HTR-8/SVneo (cell line): ENCODE results near the gene CST3.
"Not testable (repeated sequence)": the region's sequence is repeated elsewhere in the genome, so short reads cannot be mapped to it uniquely, and the experiment has no call there.

ENCODE experiments used
- DNase-seq: peaks from one replicate; pipeline ENCODE4 v3.0.0; 2011; ENCODE audit warnings: low spot score, mixed read lengths; ENCODE audit not compliant: insufficient read length
- FAIRE-seq: peaks from 2 replicates; lab custom pipeline; 2011; peaks lifted over from hg19 to GRCh38; lab: Jason Lieb, UNC

CST3 gene

GRCh38 chr20:23637282-23638221, at the start of gene CST3:
Gene CST3, minus strand, starts transcription at chr20:23637955. Its CDS starts 93 bp downstream, at chr20:23637862.
- peak; percentile 87 for DNase-seq
- peak; percentile 4 for FAIRE-seq

GRCh38 chr20:23686046-23686750, 48.4 kb upstream of the CST3 start:
- FAIRE-seq, result no peak
- no peak for DNase-seq

GRCh38 chr20:23685529-23685896, 47.8 kb upstream of the CST3 start:
- FAIRE-seq, DNase-seq: not testable (repeated sequence)

GRCh38 chr20:23684261-23684660, 46.5 kb upstream of the CST3 start:
- DNase-seq (no peak), FAIRE-seq (no peak)

- no peak for FAIRE-seq
- DNase-seq, result no peak
These were observed 46.1 kb upstream of the CST3 start for GRCh38 chr20:23683807-23684206.

GRCh38 chr20:23683281-23683680, 45.5 kb upstream of the CST3 start:
- no peak for FAIRE-seq

GRCh38 chr20:23680146-23680545, 42.4 kb upstream of the CST3 start:
- FAIRE-seq (no peak), DNase-seq (no peak)

More at GRCh38 chr20:23683281-23683680, 45.5 kb upstream of the CST3 start:
- no peak for DNase-seq

GRCh38 chr20:23679133-23680092, 41.7 kb upstream of the CST3 start:
- no peak for DNase-seq
- FAIRE-seq, result no peak

GRCh38 chr20:23673209-23673608, 35.5 kb upstream of the CST3 start:
- FAIRE-seq, result no peak
- DNase-seq, result no peak

- DNase-seq (no peak), FAIRE-seq (no peak)
These were observed 34.4 kb upstream of the CST3 start for GRCh38 chr20:23672158-23672557.

- no peak for FAIRE-seq
- DNase-seq, result no peak
These were observed 33.7 kb upstream of the CST3 start for GRCh38 chr20:23671479-23671878.

GRCh38 chr20:23670361-23670760, 32.6 kb upstream of the CST3 start:
- DNase-seq, result no peak
- FAIRE-seq, result no peak

- DNase-seq, result no peak
- FAIRE-seq, result no peak
These were observed 32.1 kb upstream of the CST3 start for GRCh38 chr20:23669866-23670265.

- FAIRE-seq, result no peak
These were observed 31.6 kb upstream of the CST3 start for GRCh38 chr20:23669327-23669726.

GRCh38 chr20:23668477-23668951, 30.8 kb upstream of the CST3 start:
- DNase-seq (peak; percentile 59), FAIRE-seq (no peak)

More at GRCh38 chr20:23669327-23669726, 31.6 kb upstream of the CST3 start:
- no peak for DNase-seq

- DNase-seq, result no peak
- FAIRE-seq, result no peak
These were observed 29.9 kb upstream of the CST3 start for GRCh38 chr20:23667666-23668065.

GRCh38 chr20:23666698-23667097, 28.9 kb upstream of the CST3 start:
- no peak for DNase-seq
- no peak for FAIRE-seq

GRCh38 chr20:23666189-23666588, 28.4 kb upstream of the CST3 start:
- no peak for DNase-seq
- FAIRE-seq, result no peak

GRCh38 chr20:23664954-23665353, 27.2 kb upstream of the CST3 start:
- no peak for FAIRE-seq
- DNase-seq, result no peak

GRCh38 chr20:23664046-23664445, 26.3 kb upstream of the CST3 start:
- not testable (repeated sequence) for FAIRE-seq, DNase-seq
